Subcutaneous adipose tissue (tissue), 4 donors: ENCODE measurements around the gene ATG10. TPM values are rescaled to one million over a fixed set of nuclear protein-coding genes. Genes with fewer than 3 reads are reported as not detected.

Experiments
- CTCF ChIP-seq: fragments of 450-650 bp; IDR thresholded peaks from one replicate; pipeline ENCODE4 v1.5.1; 2016; ENCODE audit warnings: low read depth, mild to moderate bottlenecking, control low read depth, antibody characterized with exemption, moderate library complexity
- total RNA-seq, 4 donors: library from RNA; depleted of rRNA; stranded (reverse); fragments of >200 nt; gene quantifications; one replicate each; pipeline ENCODE4 v1.1.0, GENCODE V29; 2016

The ATG10 gene
- total RNA-seq, 4 donors from 2014 or later: 7.0 to 17.9 (median 7.6) TPM

GRCh38 chr5:82197550-82197949, 225.7 kb downstream of the ATG10 start:
- TF ChIP-seq CTCF: no peak

GRCh38 chr5:82204567-82204966, 232.7 kb downstream of the ATG10 start:
- no peak for TF ChIP-seq CTCF

- no peak for TF ChIP-seq CTCF
These were observed 233.2 kb downstream of the ATG10 start for GRCh38 chr5:82205005-82205404.

GRCh38 chr5:82208371-82208770, 236.5 kb downstream of the ATG10 start:
- no peak for TF ChIP-seq CTCF

GRCh38 chr5:82211855-82212572, 240.2 kb downstream of the ATG10 start:
- no peak for TF ChIP-seq CTCF

- no peak for TF ChIP-seq CTCF
These were observed 246.1 kb downstream of the ATG10 start for GRCh38 chr5:82217917-82218316.

GRCh38 chr5:82218374-82219156, 246.7 kb downstream of the ATG10 start:
- no peak for TF ChIP-seq CTCF
